Activated CD4-positive, alpha-beta T cell treated with anti-CD3 and anti-CD28 coated beads, Interleukin-2, amount 10 ng/mL, durations not matched to agents 7 days and 5 days (primary cell): Measurements from ENCODE around the gene OXSR1. TPM values are rescaled to one million over a fixed set of nuclear protein-coding genes. Genes with fewer than 3 reads are reported as not detected.
"Not testable (repeated sequence)": the region's sequence is repeated elsewhere in the genome, so short reads cannot be mapped to it uniquely, and the experiment has no call there.

Source experiments
- CTCF ChIA-PET: fragments of 350-600 bp; sonication (Branson Sonifier 250); formaldehyde crosslinking; loops from one replicate; lab custom pipeline; 2021; ENCODE audit warnings: antibody characterized with exemption; lab: Charles Lee
- POLR2A ChIA-PET: fragments of 350-600 bp; sonication (Branson Sonifier 250); formaldehyde crosslinking; loops from one replicate; lab custom pipeline; 2021; ENCODE audit warnings: antibody characterized with exemption; lab: Charles Lee
- DNase-seq: peaks from one replicate; pipeline ENCODE4 v3.0.0-alpha.2; 2020
- H3K27ac Mint-ChIP-seq: one replicate; pipeline ENCODE4 v1.8.0; 2021; ENCODE audit warnings: mild to moderate bottlenecking, moderate library complexity, mixed read lengths
- H3K27me3 Mint-ChIP-seq: one replicate; pipeline ENCODE4 v1.8.0; 2021; ENCODE audit warnings: mixed read lengths
- H3K36me3 Mint-ChIP-seq: one replicate; pipeline ENCODE4 v1.8.0; 2021; ENCODE audit warnings: low read depth, mixed read lengths
- H3K4me1 Mint-ChIP-seq: one replicate; pipeline ENCODE4 v1.8.0; 2021; ENCODE audit warnings: mixed read lengths
- H3K4me3 Mint-ChIP-seq: one replicate; pipeline ENCODE4 v1.8.0; 2021; ENCODE audit warnings: mild to moderate bottlenecking, moderate library complexity, mixed read lengths
- H3K9me3 Mint-ChIP-seq: one replicate; pipeline ENCODE4 v1.8.0; 2021; ENCODE audit warnings: mixed read lengths
- total RNA-seq, 2 experiments: library from RNA; stranded (reverse); gene quantifications; one replicate each; pipeline ENCODE4 v1.2.3, GENCODE V29; 2021

The OXSR1 gene
- total RNA-seq, 2 experiments from 2014 or later = 52.4 to 57.3 TPM

GRCh38 chr3:38164643-38164951, 740 bp upstream of the OXSR1 start:
- Mint-ChIP-seq H3K27me3 (no peaks in the 10 kb centered on the region), H3K9me3 (no peaks in the 10 kb centered on the region), H3K36me3 (peaks cover 22% of the 10 kb centered on the region), H3K27ac (peak overlapping the region; percentile 100), H3K4me3 (peak overlapping the region; percentile 95), H3K4me1 (peaks cover 53% of the 10 kb centered on the region)
- ChIA-PET POLR2A (interaction anchor here (0.7 to 2.4 kb wide), 6 partner anchors 15 to 469 kb away, joined by 3 to 17 read pairs (median 3); partner anchors contain the start of genes ACAA1 and MYD88), CTCF (interaction anchor here (1.0 to 3.1 kb wide), 10 partner anchors 11 to 182 kb away, joined by 3 to 23 read pairs (median 4); partner anchors contain the start of genes ACAA1 and XYLB)
- DNase-seq = no peak

- H3K4me1 Mint-ChIP-seq = peaks cover 63% of the 10 kb centered on the region
Observed at GRCh38 chr3:38165722-38166387, 518 bp downstream of the OXSR1 start.

GRCh38 chr3:38167591-38167990, 2.3 kb downstream of the OXSR1 start:
- H3K4me3 Mint-ChIP-seq = peak overlapping the region; percentile 95
- H3K4me1 Mint-ChIP-seq = peaks cover 77% of the 10 kb centered on the region
- H3K9me3 Mint-ChIP-seq = no peaks in the 10 kb centered on the region
- H3K27me3 Mint-ChIP-seq = no peaks in the 10 kb centered on the region
- no peak for DNase-seq
- ChIA-PET CTCF (no interaction called here), POLR2A (no interaction called here)
- peaks cover 23% of the 10 kb centered on the region for H3K36me3 Mint-ChIP-seq
- H3K27ac Mint-ChIP-seq = no peak overlapping the region

More at GRCh38 chr3:38165722-38166387, 518 bp downstream of the OXSR1 start:
- H3K9me3 Mint-ChIP-seq = no peaks in the 10 kb centered on the region
- DNase-seq = no peak
- peak overlapping the region; percentile 100 for H3K27ac Mint-ChIP-seq
- POLR2A ChIA-PET = interaction anchor here (2.4 kb wide), 1 partner anchor 29 kb away, joined by 17 read pairs; the partner anchor contains the start of genes ACAA1 and MYD88
- peak overlapping the region; percentile 95 for H3K4me3 Mint-ChIP-seq
- peaks cover 22% of the 10 kb centered on the region for H3K36me3 Mint-ChIP-seq
- CTCF ChIA-PET = interaction anchor here (0.8 to 1.4 kb wide), 9 partner anchors 12 to 181 kb away, joined by 3 to 8 read pairs (median 4); partner anchors contain the start of genes ACAA1 and XYLB
- H3K27me3 Mint-ChIP-seq = no peaks in the 10 kb centered on the region

- POLR2A ChIA-PET = interaction anchor here (0.8 kb wide), 1 partner anchor 30 kb away, joined by 11 read pairs; the partner anchor contains the start of gene MYD88
- no peak for DNase-seq
- Mint-ChIP-seq H3K27ac (no peak overlapping the region), H3K4me1 (peaks cover 79% of the 10 kb centered on the region), H3K27me3 (no peaks in the 10 kb centered on the region), H3K36me3 (peaks cover 23% of the 10 kb centered on the region), H3K9me3 (no peaks in the 10 kb centered on the region), H3K4me3 (no peak overlapping the region)
- CTCF ChIA-PET = no interaction called here
Observed at GRCh38 chr3:38168151-38169026, 3.1 kb downstream of the OXSR1 start.

- Mint-ChIP-seq H3K4me3 (no peak overlapping the region), H3K27me3 (no peaks in the 10 kb centered on the region), H3K4me1 (peaks cover 79% of the 10 kb centered on the region), H3K27ac (no peak overlapping the region), H3K36me3 (peaks cover 23% of the 10 kb centered on the region), H3K9me3 (no peaks in the 10 kb centered on the region)
- no peak for DNase-seq
- POLR2A ChIA-PET = interaction anchor here (0.8 kb wide), 1 partner anchor 30 kb away, joined by 11 read pairs; the partner anchor contains the start of gene MYD88
- CTCF ChIA-PET = no interaction called here
Observed at GRCh38 chr3:38169027-38169317, 3.6 kb downstream of the OXSR1 start.

GRCh38 chr3:38170722-38171121, 5.4 kb downstream of the OXSR1 start:
- Mint-ChIP-seq H3K36me3 (peaks cover 23% of the 10 kb centered on the region), H3K4me3 (no peak overlapping the region), H3K9me3 (no peaks in the 10 kb centered on the region), H3K4me1 (peaks cover 82% of the 10 kb centered on the region), H3K27ac (no peak overlapping the region), H3K27me3 (no peaks in the 10 kb centered on the region)
- ChIA-PET CTCF (no interaction called here), POLR2A (no interaction called here)
- DNase-seq = no peak

GRCh38 chr3:38171622-38172021, 6.3 kb downstream of the OXSR1 start:
- POLR2A ChIA-PET = no interaction called here
- Mint-ChIP-seq H3K4me3 (no peak overlapping the region), H3K27ac (no peak overlapping the region), H3K36me3 (peaks cover 18% of the 10 kb centered on the region), H3K27me3 (no peaks in the 10 kb centered on the region), H3K9me3 (no peaks in the 10 kb centered on the region), H3K4me1 (peaks cover 78% of the 10 kb centered on the region)
- CTCF ChIA-PET = no interaction called here
- DNase-seq = no peak

- Mint-ChIP-seq H3K9me3 (no peaks in the 10 kb centered on the region), H3K36me3 (peaks cover 7% of the 10 kb centered on the region), H3K27ac (peak overlapping the region; percentile 51), H3K4me3 (peak overlapping the region; percentile 4), H3K27me3 (no peaks in the 10 kb centered on the region), H3K4me1 (peaks cover 61% of the 10 kb centered on the region)
- POLR2A ChIA-PET = interaction anchor here (1.5 kb wide), 1 partner anchor 14 kb away, joined by 3 read pairs; no protein-coding TSS in a partner anchor
- CTCF ChIA-PET = interaction anchor here (0.7 kb wide), 1 partner anchor 17 kb away, joined by 3 read pairs; no protein-coding TSS in a partner anchor
- no peak for DNase-seq
Observed at GRCh38 chr3:38173834-38174418, 8.6 kb downstream of the OXSR1 start.

- Mint-ChIP-seq H3K27me3 (no peaks in the 10 kb centered on the region), H3K4me1 (peaks cover 36% of the 10 kb centered on the region), H3K9me3 (no peaks in the 10 kb centered on the region), H3K27ac (peak overlapping the region; percentile 71), H3K4me3 (no peak overlapping the region), H3K36me3 (peaks cover 20% of the 10 kb centered on the region)
- CTCF ChIA-PET = interaction anchor here (1.1 to 1.4 kb wide), 3 partner anchors 11 to 33 kb away, joined by 3 to 4 read pairs (median 3); no protein-coding TSS in a partner anchor
- POLR2A ChIA-PET = no interaction called here
- DNase-seq = no peak
Observed at GRCh38 chr3:38177181-38177580, 11.8 kb downstream of the OXSR1 start.

GRCh38 chr3:38186781-38187180, 21.4 kb downstream of the OXSR1 start:
- no peaks in the 10 kb centered on the region for H3K27me3 Mint-ChIP-seq
- H3K9me3 Mint-ChIP-seq = peaks cover 8% of the 10 kb centered on the region
- H3K4me3 Mint-ChIP-seq = no peak overlapping the region
- CTCF ChIA-PET = interaction anchor here (1.0 to 1.9 kb wide), 2 partner anchors 11 to 21 kb away, joined by 3 to 4 read pairs; partner anchors contain the start of gene OXSR1
- POLR2A ChIA-PET = no interaction called here
- peaks cover 7% of the 10 kb centered on the region for H3K4me1 Mint-ChIP-seq
- peaks cover 43% of the 10 kb centered on the region for H3K36me3 Mint-ChIP-seq
- DNase-seq = no peak
- no peak overlapping the region for H3K27ac Mint-ChIP-seq

GRCh38 chr3:38190481-38190881, 25.1 kb downstream of the OXSR1 start:
- Mint-ChIP-seq H3K36me3 (peaks cover 42% of the 10 kb centered on the region), H3K4me1 (peaks cover 5% of the 10 kb centered on the region), H3K9me3 (peaks cover 10% of the 10 kb centered on the region), H3K27me3 (no peaks in the 10 kb centered on the region), H3K27ac (no peak overlapping the region), H3K4me3 (no peak overlapping the region)
- ChIA-PET CTCF (interaction anchor here (0.5 to 3.4 kb wide), 4 partner anchors 12 to 25 kb away, joined by 3 to 17 read pairs (median 4); no protein-coding TSS in a partner anchor), POLR2A (no interaction called here)
- no peak for DNase-seq

GRCh38 chr3:38202931-38203330, 37.6 kb downstream of the OXSR1 start:
- peaks cover 54% of the 10 kb centered on the region for H3K36me3 Mint-ChIP-seq
- H3K27ac Mint-ChIP-seq = peak overlapping the region; percentile 68
- H3K4me3 Mint-ChIP-seq, DNase-seq, POLR2A ChIA-PET, H3K9me3 Mint-ChIP-seq, H3K27me3 Mint-ChIP-seq: not testable (repeated sequence)
- peaks cover 48% of the 10 kb centered on the region for H3K4me1 Mint-ChIP-seq
- CTCF ChIA-PET = interaction anchor here (4.0 kb wide), 1 partner anchor 13 kb away, joined by 17 read pairs; no protein-coding TSS in a partner anchor
